KMS-11 (cell line): ENCODE measurements around the gene DNAJB8.

ENCODE experiments used
- H2AFZ ChIP-seq: fragments of 200-600 bp; sonication (generic); 2 replicates; pipeline ENCODE4 v1.6.1; 2016; ENCODE audit warnings: antibody characterized with exemption, mixed run types, low read depth
- H3K27ac ChIP-seq: fragments of 200-600 bp; sonication (generic); 2 replicates; pipeline ENCODE4 v1.6.1; 2016; ENCODE audit warnings: mild to moderate bottlenecking, mixed run types
- H3K27me3 ChIP-seq: fragments of 200-600 bp; sonication (generic); 2 replicates; pipeline ENCODE4 v1.6.1; 2017; ENCODE audit warnings: mild to moderate bottlenecking, low read depth, mixed run types, moderate library complexity; ENCODE audit not compliant: insufficient read depth
- H3K36me3 ChIP-seq: fragments of 200-600 bp; sonication (generic); 2 replicates; pipeline ENCODE4 v1.6.1; 2017; ENCODE audit warnings: mild to moderate bottlenecking, mixed run types; ENCODE audit not compliant: insufficient read depth
- H3K4me1 ChIP-seq: fragments of 200-600 bp; sonication (generic); 2 replicates; pipeline ENCODE4 v1.6.1; 2016; ENCODE audit warnings: mild to moderate bottlenecking, low read depth, mixed run types; ENCODE audit not compliant: poor library complexity, severe bottlenecking
- H3K4me2 ChIP-seq: fragments of 200-600 bp; sonication (generic); 2 replicates; pipeline ENCODE4 v1.7.0; 2016; ENCODE audit warnings: mild to moderate bottlenecking, mixed run types
- H3K4me3 ChIP-seq: fragments of 200-600 bp; sonication (generic); IDR thresholded peaks from 2 replicates; pipeline ENCODE4 v1.6.1; 2017; ENCODE audit warnings: low read depth, low read length, mixed read lengths; ENCODE audit not compliant: insufficient read depth
- H3K79me2 ChIP-seq: fragments of 200-600 bp; sonication (generic); 2 replicates; pipeline ENCODE4 v1.6.1; 2016; ENCODE audit warnings: low read depth, mixed run types; ENCODE audit not compliant: insufficient read depth
- H3K9ac ChIP-seq: fragments of 200-600 bp; sonication (generic); 2 replicates; pipeline ENCODE4 v1.6.1; 2016; ENCODE audit warnings: mild to moderate bottlenecking, mixed run types
- H4K20me1 ChIP-seq: fragments of 200-600 bp; sonication (generic); 2 replicates; pipeline ENCODE4 v1.6.1; 2016; ENCODE audit warnings: mild to moderate bottlenecking, mixed run types; ENCODE audit not compliant: insufficient read depth
- TF ChIP-seq, protein P1 (sequence below): fragments of 200-600 bp; sonication (generic); conservative IDR thresholded peaks from 2 replicates; pipeline ENCODE4 v1.6.1; 2017; ENCODE audit warnings: low read depth, mild to moderate bottlenecking, antibody characterized with exemption, low read length, moderate library complexity, mixed read lengths

Gene DNAJB8

DNA sequence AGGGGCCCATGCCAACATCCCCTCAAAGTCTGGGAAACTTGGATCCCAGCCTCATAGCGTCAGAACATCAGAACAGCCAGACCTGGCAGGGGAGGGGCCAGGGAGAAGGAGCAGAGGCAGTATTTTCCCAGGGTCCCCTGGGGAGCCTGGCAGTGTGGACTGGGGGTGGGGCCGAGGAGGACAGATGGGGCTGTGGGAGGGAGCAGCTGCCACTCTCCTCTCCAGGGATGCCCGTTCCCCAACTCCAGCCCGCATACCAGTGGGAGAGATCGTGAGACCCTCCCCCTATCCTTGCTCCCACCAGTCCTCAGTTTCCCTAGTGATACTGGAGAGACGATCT is 6.5 kb upstream of the DNAJB8 start:
- Histone ChIP-seq H3K79me2 (no peaks in the 10 kb centered on the region), H3K4me1 (no peaks in the 10 kb centered on the region), H3K36me3 (no peaks in the 10 kb centered on the region), H3K27me3 (peaks cover 43% of the 10 kb centered on the region), H3K9ac (no peak overlapping the region), H4K20me1 (no peaks in the 10 kb centered on the region), H3K4me3 (no peak overlapping the region), H3K27ac (no peak overlapping the region), H2AFZ (no peak overlapping the region), H3K4me2 (no peak overlapping the region)
- TF ChIP-seq, protein P1, sequence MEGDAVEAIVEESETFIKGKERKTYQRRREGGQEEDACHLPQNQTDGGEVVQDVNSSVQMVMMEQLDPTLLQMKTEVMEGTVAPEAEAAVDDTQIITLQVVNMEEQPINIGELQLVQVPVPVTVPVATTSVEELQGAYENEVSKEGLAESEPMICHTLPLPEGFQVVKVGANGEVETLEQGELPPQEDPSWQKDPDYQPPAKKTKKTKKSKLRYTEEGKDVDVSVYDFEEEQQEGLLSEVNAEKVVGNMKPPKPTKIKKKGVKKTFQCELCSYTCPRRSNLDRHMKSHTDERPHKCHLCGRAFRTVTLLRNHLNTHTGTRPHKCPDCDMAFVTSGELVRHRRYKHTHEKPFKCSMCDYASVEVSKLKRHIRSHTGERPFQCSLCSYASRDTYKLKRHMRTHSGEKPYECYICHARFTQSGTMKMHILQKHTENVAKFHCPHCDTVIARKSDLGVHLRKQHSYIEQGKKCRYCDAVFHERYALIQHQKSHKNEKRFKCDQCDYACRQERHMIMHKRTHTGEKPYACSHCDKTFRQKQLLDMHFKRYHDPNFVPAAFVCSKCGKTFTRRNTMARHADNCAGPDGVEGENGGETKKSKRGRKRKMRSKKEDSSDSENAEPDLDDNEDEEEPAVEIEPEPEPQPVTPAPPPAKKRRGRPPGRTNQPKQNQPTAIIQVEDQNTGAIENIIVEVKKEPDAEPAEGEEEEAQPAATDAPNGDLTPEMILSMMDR, result no peak

DNA sequence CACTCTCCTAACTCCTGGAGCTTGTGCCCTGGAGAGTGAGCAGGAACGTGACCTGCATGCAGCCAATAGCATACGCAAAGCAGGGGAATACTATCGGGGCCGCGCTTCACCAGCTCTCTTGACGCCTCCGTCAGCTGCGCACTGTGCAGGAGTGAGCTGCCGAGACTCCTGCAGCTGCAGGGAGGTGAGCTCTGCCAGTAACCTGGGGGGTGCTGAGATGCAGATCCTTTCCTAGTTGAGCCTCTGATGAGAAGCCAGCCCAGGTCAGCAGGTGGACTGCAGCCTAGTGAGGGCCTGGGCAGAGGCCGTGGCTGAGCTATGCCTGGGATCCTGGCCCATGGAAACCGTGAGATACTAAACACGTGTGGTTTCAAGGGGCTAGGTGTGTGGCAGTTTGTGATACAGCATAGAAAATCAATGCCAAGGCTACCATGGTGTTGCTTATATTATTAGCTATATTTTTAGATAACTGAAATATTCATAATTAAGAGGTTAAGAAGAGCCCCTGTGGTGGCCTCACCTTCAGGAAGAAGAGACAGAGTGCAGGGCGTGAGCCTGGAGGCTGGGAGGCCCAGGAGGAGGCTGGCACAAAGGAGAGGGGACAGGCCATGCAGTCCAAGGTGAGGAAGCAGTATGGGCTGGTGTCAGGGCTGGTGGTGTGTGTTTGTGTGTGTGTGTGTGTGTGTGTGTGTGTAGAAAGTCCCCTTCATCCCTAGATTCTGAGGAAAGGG is 5.9 kb upstream of the DNAJB8 start:
- Histone ChIP-seq H3K79me2 (no peaks in the 10 kb centered on the region), H3K4me1 (no peaks in the 10 kb centered on the region), H2AFZ (no peak overlapping the region), H4K20me1 (no peaks in the 10 kb centered on the region), H3K9ac (no peak overlapping the region), H3K4me2 (no peak overlapping the region), H3K36me3 (no peaks in the 10 kb centered on the region), H3K27ac (no peak overlapping the region), H3K4me3 (no peak overlapping the region), H3K27me3 (peaks cover 47% of the 10 kb centered on the region)
- TF ChIP-seq, protein P1, result no peak

DNA sequence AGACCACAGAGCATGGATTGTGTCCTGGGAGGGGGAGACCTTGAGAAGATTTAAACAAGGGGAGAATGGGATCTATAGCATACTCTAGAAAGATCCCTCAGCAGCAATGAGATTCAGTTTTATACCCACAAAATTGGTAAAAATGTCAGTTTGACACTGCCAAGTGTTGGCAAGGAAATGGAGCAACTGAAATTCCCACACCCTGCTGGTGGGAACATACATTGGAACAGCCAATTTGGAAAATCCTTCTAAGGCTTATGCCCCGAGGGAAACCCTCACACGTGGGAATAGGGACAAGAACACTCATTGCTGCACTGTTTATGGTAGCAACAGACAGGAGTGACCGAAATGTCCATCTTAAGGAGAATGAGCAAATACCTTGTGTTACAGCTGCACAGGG is 5.0 kb upstream of the DNAJB8 start:
- no peak overlapping the region for H3K4me2 ChIP-seq
- H3K4me3 ChIP-seq, result no peak overlapping the region
- no peaks in the 10 kb centered on the region for H4K20me1 ChIP-seq
- no peaks in the 10 kb centered on the region for H3K4me1 ChIP-seq
- no peak overlapping the region for H3K27ac ChIP-seq
- TF ChIP-seq, protein P1, result no peak
- no peak overlapping the region for H3K9ac ChIP-seq
- no peaks in the 10 kb centered on the region for H3K36me3 ChIP-seq
- H2AFZ ChIP-seq, result no peak overlapping the region
- H3K27me3 ChIP-seq, result peaks cover 55% of the 10 kb centered on the region
- H3K79me2 ChIP-seq, result no peaks in the 10 kb centered on the region

DNA sequence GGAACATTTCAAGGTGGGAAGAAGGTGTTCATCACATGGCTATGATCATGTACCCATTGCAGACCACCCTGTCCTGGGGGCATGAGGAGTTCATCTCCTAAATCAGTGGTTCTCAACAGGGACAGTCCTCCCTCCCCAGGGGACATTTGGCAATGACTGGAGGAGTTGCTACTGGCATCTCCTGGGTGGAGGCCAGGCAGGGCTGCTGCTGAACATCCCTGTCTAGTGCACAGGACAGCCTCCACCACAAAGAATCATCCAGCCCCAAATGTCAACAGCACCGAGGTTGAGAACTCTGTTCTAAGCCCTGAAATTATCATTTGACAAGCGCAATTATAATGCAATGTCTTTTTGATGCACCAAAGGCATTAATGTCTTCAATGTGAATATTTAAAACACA is 4.4 kb upstream of the DNAJB8 start:
- Histone ChIP-seq H3K4me3 (no peak overlapping the region), H3K79me2 (no peaks in the 10 kb centered on the region), H3K27ac (no peak overlapping the region), H3K36me3 (no peaks in the 10 kb centered on the region), H4K20me1 (no peaks in the 10 kb centered on the region), H3K9ac (no peak overlapping the region), H3K27me3 (peaks cover 58% of the 10 kb centered on the region), H2AFZ (no peak overlapping the region), H3K4me2 (no peak overlapping the region), H3K4me1 (no peaks in the 10 kb centered on the region)
- TF ChIP-seq, protein P1, result no peak
